HuH-7.5 (cell line): ENCODE data around the gene ASAP2.

Experiments used
- DNase-seq: peaks from one replicate; pipeline ENCODE4 v3.0.0; 2011; ENCODE audit warnings: low spot score

ASAP2 gene

GRCh38 chr2:9434489-9434888, 227.9 kb downstream of the ASAP2 start:
- no peak for DNase-seq

DNA sequence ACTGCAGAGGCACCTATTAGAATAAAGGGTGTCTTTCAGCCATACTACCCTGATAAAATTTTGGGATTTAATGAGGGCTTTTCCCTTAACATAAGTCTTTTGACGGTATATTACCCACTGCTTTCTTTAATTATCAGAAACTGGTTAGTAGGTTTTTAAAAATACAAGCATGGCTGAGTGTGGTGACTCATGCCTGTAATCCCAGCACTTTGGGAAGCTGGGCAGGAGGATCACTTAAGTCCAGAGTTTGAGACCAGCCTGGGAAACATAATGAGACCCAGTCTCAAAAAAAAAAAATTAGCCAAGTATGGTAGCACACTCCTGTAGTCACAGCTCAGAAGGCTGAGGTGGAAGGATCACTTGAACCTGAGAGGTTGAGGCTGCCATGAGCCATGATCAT, 232.9 kb downstream of the ASAP2 start:
- no peak for DNase-seq

DNA sequence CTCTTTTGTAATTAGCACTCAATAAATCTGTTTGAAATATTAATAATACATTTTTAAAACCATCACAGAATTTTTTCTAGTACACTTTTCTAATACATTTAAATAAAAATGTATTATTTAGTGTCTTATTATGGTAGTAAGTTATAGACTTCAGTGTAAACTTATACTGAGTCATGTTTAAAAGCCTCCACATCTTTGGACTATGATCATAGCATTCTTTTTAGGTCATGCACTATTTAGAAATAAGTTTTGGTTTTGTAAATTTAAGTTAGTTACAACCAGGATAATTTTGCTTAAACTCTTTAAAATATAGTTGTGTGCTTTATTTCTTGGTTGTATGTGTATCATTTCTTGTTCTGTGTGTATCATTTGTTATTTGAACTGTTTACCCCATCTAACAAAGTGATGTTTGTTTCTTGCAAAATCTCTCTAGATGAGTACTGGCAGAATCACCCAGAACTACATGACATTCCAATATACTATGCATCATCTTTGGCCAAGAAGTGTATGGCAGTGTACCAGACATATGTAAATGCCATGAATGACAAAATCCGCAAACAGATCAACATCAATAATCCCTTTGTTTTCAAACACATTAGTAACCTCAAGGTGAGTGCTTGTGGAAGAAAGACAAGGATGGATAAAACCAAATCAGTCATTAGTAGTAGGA, 233.6 kb downstream of the ASAP2 start:
- DNase-seq: no peak

DNA sequence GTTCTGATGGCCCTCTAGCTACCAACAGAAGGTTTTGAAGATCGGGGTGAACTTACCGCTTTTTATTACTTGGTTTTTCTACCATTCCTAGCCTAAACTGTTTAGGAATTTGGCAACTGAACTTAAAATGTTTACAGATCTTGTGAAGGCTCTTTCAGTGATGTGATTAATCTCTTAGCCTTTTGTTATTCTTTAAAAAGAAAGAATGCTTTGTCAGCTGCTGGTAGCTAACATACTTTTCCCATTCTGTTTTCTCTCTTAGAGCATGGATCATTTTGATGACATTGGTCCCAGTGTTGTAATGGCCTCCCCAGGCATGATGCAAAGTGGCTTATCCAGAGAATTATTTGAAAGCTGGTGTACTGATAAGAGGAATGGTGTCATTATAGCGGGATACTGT, 234.9 kb downstream of the ASAP2 start:
- DNase-seq: no peak

DNA sequence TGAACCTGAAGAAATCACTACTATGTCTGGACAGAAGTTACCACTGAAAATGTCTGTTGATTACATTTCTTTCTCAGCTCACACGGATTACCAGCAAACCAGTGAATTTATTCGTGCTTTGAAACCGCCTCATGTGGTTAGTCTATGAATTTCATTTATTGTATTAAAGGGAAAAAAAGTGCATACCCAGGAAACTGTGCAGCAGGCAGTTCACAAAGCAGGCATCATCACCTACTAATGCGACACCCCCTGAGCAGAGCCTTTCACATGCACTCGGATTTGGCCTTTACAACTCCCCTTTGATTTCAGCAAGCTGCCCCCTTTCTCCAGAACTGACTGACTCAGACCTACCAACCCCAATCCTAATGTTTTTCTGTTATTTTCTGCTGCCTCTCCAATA, 236.9 kb downstream of the ASAP2 start:
- DNase-seq: no peak

GRCh38 chr2:9445089-9445488, 238.5 kb downstream of the ASAP2 start:
- no peak for DNase-seq

GRCh38 chr2:9451231-9451630, 244.6 kb downstream of the ASAP2 start:
- no peak for DNase-seq
